ENCODE data around the gene MIB1. TPM values are rescaled to one million over a fixed set of nuclear protein-coding genes. Genes with fewer than 3 reads are reported as not detected.

The MIB1 gene
- total RNA-seq, 4 donors from 2014 or later, result 24.9 to 31.7 (median 28.6) TPM

DNA sequence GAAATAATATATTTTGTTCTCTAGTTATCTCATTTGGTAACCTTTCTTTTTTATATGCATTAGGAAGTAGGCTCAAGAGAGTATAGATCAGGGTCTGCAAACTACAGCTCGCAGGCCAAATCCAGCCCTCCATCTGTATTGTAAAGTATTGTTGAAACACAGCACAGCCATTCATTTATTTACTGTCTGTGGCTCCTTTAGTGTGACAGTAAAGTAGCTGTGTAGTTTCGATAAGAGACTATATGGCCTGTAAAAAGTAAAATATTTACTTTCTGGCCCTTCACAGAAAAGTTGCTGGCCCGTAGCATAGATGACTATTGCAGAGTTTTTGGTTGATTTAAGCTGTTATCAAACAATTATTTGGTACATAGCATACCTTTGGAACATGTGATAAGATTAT is 67.6 kb downstream of the MIB1 start:
- no peak for ATAC-seq (ENCODE audit: low FRiP score)
- no peak for DNase-seq (ENCODE audit: low spot score)
- TF ChIP-seq, protein P1, sequence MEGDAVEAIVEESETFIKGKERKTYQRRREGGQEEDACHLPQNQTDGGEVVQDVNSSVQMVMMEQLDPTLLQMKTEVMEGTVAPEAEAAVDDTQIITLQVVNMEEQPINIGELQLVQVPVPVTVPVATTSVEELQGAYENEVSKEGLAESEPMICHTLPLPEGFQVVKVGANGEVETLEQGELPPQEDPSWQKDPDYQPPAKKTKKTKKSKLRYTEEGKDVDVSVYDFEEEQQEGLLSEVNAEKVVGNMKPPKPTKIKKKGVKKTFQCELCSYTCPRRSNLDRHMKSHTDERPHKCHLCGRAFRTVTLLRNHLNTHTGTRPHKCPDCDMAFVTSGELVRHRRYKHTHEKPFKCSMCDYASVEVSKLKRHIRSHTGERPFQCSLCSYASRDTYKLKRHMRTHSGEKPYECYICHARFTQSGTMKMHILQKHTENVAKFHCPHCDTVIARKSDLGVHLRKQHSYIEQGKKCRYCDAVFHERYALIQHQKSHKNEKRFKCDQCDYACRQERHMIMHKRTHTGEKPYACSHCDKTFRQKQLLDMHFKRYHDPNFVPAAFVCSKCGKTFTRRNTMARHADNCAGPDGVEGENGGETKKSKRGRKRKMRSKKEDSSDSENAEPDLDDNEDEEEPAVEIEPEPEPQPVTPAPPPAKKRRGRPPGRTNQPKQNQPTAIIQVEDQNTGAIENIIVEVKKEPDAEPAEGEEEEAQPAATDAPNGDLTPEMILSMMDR (IDR thresholded peaks at IDR 0.05), result no peak

DNA sequence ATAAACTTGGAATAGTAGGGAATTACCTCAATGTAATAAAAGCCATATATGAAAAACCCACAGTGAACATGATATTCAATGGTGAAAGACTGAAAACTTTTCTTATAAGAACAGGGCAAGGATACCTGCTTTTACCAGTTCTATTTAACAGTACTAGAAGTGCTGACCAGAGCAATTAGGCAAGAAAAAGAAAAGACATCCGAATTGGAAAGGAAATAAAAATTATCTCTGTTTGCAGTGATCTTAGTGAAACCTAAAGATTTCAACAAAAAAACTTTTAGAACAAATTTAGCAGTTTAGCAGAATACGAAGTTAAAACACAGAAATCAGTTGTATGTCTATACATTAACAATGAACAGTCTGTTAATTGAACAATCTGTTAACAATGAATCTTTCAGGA is 69.1 kb downstream of the MIB1 start:
- DNase-seq (ENCODE audit: low spot score) (no peak), ATAC-seq (ENCODE audit: low FRiP score) (no peak)
- TF ChIP-seq, protein P1 (IDR thresholded peaks at IDR 0.05), result no peak

DNA sequence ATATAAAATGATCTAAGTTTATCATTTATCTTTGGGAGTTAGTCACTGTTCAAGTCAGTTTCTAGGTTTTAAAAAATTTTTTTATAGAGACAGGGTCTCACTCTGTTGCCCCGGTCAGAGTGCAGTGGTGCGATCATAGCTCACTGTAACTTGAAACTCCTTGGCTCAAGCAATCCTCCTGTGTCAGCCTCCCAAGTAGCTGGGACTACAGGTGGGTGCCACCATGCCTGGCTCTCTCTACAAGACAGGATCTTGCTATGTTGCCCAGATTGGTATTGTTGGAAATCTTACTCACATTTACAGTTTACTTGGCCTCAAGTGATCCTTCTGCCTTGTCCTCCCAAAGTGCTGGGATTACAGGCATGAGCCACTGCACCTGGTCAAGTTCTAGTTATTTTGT is 74.5 kb downstream of the MIB1 start:
- DNase-seq (ENCODE audit: low spot score) (no peak), ATAC-seq (ENCODE audit: low FRiP score) (no peak)
- TF ChIP-seq, protein P1 (IDR thresholded peaks at IDR 0.05), result no peak

DNA sequence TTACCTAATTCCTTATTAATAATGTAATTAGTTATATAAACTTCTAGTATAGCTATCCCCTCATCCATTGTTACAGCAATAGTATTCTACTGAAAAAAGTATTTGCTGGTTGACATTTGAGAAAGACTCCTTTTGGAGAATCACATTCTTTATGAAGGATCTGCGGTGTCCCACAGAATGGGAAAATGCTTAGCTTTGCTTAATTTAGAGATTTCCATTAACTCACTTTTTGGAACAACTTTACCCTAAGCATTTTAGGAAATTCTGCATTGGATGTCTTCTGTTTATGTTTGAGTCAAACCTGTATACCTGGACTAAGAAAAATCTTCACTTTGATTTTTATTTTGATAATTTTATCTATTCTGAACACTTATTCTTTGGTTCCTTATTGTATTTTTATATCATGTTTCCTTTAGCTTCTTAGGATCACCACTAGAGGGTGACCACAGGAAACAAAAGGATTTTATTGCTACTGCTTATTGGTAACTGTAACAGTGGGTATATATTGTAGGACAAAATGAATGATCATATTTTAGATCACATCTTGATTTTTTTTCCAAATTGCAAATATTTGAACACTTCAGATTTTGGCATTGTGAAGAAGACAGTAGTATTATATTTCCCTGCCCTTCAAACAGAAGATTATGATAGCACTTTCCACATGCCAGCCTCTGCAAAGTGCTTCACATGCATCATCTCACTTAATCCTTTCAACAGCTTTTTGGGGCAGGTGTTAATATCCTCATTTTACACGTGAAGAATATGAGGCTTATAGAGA is 79.6 kb downstream of the MIB1 start:
- TF ChIP-seq, protein P1 (IDR thresholded peaks at IDR 0.05), result no peak
- no peak for ATAC-seq (ENCODE audit: low FRiP score)
- no peak for DNase-seq (ENCODE audit: low spot score)

DNA sequence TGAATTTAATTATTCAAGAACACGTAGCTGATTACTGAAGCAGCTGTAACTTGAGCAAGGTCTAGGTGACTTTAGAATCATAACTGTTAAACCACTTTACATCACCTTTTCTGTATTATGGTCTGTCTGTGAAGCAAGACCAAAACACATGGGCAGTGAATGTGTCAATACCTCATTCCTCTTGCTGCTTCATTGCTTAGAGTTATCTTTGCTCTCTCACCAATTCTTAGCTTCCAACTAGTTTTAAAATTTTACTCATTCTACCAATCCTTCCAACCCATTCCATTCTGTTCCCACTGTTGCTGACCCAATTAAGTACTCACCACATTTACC is 80.2 kb downstream of the MIB1 start:
- DNase-seq (ENCODE audit: low spot score) (no peak), ATAC-seq (ENCODE audit: low FRiP score) (no peak)
- TF ChIP-seq, protein P1 (IDR thresholded peaks at IDR 0.05), result no peak

DNA sequence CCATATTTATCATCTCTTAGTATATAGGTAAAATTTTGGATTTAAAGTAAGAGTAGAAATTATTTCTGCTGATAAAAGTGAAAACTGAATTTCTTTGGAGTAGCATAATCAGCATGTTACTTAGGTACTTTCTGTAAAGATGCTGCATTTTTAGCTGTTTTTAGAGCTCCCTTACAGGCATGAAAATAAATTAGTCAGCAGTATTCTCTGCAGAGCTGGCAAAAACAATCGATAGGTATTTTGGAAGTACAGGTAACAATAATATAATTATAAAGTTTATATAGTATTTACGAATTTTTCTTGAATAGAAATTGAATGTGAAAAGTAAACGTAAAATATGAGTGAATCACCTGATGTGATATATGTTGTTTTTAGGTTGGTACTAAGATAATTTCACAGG is 83.3 kb downstream of the MIB1 start:
- ATAC-seq (ENCODE audit: low FRiP score), result no peak
- DNase-seq (ENCODE audit: low spot score), result no peak
- TF ChIP-seq, protein P1 (IDR thresholded peaks at IDR 0.05), result no peak

DNA sequence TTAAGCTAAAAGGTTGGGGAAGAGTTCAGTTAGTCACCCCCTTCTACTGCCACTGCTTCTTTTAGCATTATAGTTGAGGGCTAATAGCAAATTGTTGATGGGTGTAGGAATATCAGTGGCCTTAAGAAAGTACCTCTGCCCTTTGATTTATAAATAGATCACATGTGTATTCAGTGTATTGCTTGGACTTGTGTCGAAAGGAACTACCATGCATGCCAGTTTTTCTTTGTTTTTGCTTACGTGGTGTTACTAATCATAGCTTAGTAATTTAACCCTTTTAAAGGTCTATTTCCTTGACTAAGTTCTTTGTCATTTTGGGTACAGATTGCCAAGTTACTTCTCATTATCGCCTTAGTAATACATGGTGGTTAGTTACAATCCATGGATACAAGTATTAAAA is 85.6 kb downstream of the MIB1 start:
- TF ChIP-seq, protein P1 (IDR thresholded peaks at IDR 0.05), result no peak
- DNase-seq (ENCODE audit: low spot score) (no peak), ATAC-seq (ENCODE audit: low FRiP score) (no peak)

All from omental fat pad (tissue), 4 donors.